MCF 10A (cell line): Measurements from ENCODE around the gene DGKD. TPM values are rescaled to one million over a fixed set of nuclear protein-coding genes. Genes with fewer than 3 reads are reported as not detected.
A peak's percentile ranks its signal among the peaks of the same experiment; 100 is the strongest.

Source experiments
- BruUV-seq: library from RNA; stranded (reverse); fragments of 400-500 nt; replicated peaks from 2 replicates; lab custom pipeline; 2021; lab: Mats Ljungman, UMichigan
- CTCF ChIA-PET: fragments of 300-600 bp; sonication (Branson Sonifier 250); formaldehyde crosslinking; extraction: SDS; loops from one replicate; lab custom pipeline; 2021; ENCODE audit warnings: antibody characterized with exemption, inconsistent platforms; lab: Yijun Ruan, JAX
- POLR2A ChIA-PET: fragments of 300-600, 350-650 bp; sonication (Branson Sonifier 250); formaldehyde crosslinking; extraction: SDS; loops from one replicate; lab custom pipeline; 2020; ENCODE audit warnings: antibody characterized with exemption, inconsistent platforms; lab: Yijun Ruan, JAX
- DNase-seq: peaks from one replicate; pipeline ENCODE4 v3.0.0-alpha.2; 2018; ENCODE audit not compliant: unreplicated experiment
- H3K27ac Mint-ChIP-seq: one replicate; pipeline ENCODE4 v1.8.0; 2022; ENCODE audit warnings: mild to moderate bottlenecking, low read depth, mixed read lengths; ENCODE audit not compliant: unreplicated experiment
- H3K27me3 Mint-ChIP-seq: one replicate; pipeline ENCODE4 v1.8.0; 2022; ENCODE audit warnings: mixed read lengths; ENCODE audit not compliant: insufficient read depth, unreplicated experiment
- H3K36me3 Mint-ChIP-seq: one replicate; pipeline ENCODE4 v1.8.0; 2022; ENCODE audit warnings: mild to moderate bottlenecking, moderate library complexity, mixed read lengths; ENCODE audit not compliant: insufficient read depth, unreplicated experiment
- H3K4me1 Mint-ChIP-seq: one replicate; pipeline ENCODE4 v1.8.0; 2022; ENCODE audit warnings: mixed read lengths; ENCODE audit not compliant: insufficient read depth, unreplicated experiment
- H3K4me3 Mint-ChIP-seq: one replicate; pipeline ENCODE4 v1.8.0; 2022; ENCODE audit warnings: mild to moderate bottlenecking, moderate library complexity, mixed read lengths; ENCODE audit not compliant: unreplicated experiment
- H3K9me3 Mint-ChIP-seq: one replicate; pipeline ENCODE4 v1.8.0; 2022; ENCODE audit warnings: mixed read lengths; ENCODE audit not compliant: unreplicated experiment
- CTCF ChIP-seq: fragments of 200-600 bp; IDR thresholded peaks from one replicate; pipeline ENCODE4 v1.8.0; 2022; ENCODE audit warnings: antibody characterized with exemption, mild to moderate bottlenecking; ENCODE audit not compliant: unreplicated experiment
- intact Hi-C: fragments of 100-400 bp; cut with micrococcal nuclease; formaldehyde crosslinking; loops from 2 replicates; pipeline ENCODE4 v1.14.1; 2022
- total RNA-seq: library from RNA; stranded (reverse); gene quantifications from 2 replicates; pipeline ENCODE4 v1.2.3, GENCODE V29; 2022

Gene DGKD
- total RNA-seq, 1 experiment from 2014 or later: 59.1 TPM

GRCh38 chr2:233381638-233381995, 27.3 kb downstream of the DGKD start:
- TF ChIP-seq CTCF: no peak
- no peak for DNase-seq
- POLR2A ChIA-PET: interaction anchor here (1.0 kb wide), 1 partner anchor 9 kb away, joined by 3 read pairs; no protein-coding TSS in a partner anchor
- no peaks in the 10 kb centered on the region for H3K27me3 Mint-ChIP-seq
- no peaks in the 10 kb centered on the region for H3K9me3 Mint-ChIP-seq
- H3K27ac Mint-ChIP-seq: no peak overlapping the region
- peaks cover 18% of the 10 kb centered on the region for H3K36me3 Mint-ChIP-seq
- no TSS peak for BruUV-seq
- peaks cover 34% of the 10 kb centered on the region for H3K4me1 Mint-ChIP-seq
- CTCF ChIA-PET: interaction anchor here (0.5 to 0.7 kb wide), 2 partner anchors 131 to 502 kb away, joined by 3 read pairs; no protein-coding TSS in a partner anchor
- H3K4me3 Mint-ChIP-seq: no peak overlapping the region
- intact Hi-C loops: no loop called here

- H3K9me3 Mint-ChIP-seq: no peaks in the 10 kb centered on the region
- H3K4me3 Mint-ChIP-seq: no peak overlapping the region
- ChIA-PET CTCF (interaction anchor here (0.6 to 1.7 kb wide), 5 partner anchors 18 to 1896 kb away, joined by 3 to 10 read pairs (median 4); no protein-coding TSS in a partner anchor), POLR2A (interaction anchor here (0.6 to 1.7 kb wide), 6 partner anchors 18 to 74 kb away, joined by 3 to 6 read pairs (median 4); partner anchors contain the start of gene DGKD)
- intact Hi-C loops: no loop called here
- no peak for TF ChIP-seq CTCF
- H3K27ac Mint-ChIP-seq: peak overlapping the region; percentile 63
- H3K36me3 Mint-ChIP-seq: peaks cover 9% of the 10 kb centered on the region
- no peak for DNase-seq
- no TSS peak for BruUV-seq
- H3K4me1 Mint-ChIP-seq: peaks cover 49% of the 10 kb centered on the region
- no peaks in the 10 kb centered on the region for H3K27me3 Mint-ChIP-seq
Observed at GRCh38 chr2:233384015-233384414, 29.7 kb downstream of the DGKD start.

- no TSS peak for BruUV-seq
- CTCF ChIA-PET: interaction anchor here (0.6 to 1.7 kb wide), 9 partner anchors 19 to 594 kb away, joined by 3 to 10 read pairs (median 4); no protein-coding TSS in a partner anchor
Observed at GRCh38 chr2:233384811-233385488, 30.7 kb downstream of the DGKD start.

More at GRCh38 chr2:233384811-233385488, 30.7 kb downstream of the DGKD start:
- H3K27ac Mint-ChIP-seq: peak overlapping the region; percentile 63
- peak overlapping the region; percentile 24 for H3K4me3 Mint-ChIP-seq
- POLR2A ChIA-PET: interaction anchor here (0.6 to 1.7 kb wide), 9 partner anchors 19 to 685 kb away, joined by 3 to 6 read pairs (median 4); partner anchors contain the start of gene DGKD
- intact Hi-C loops: no loop called here
- no peaks in the 10 kb centered on the region for H3K27me3 Mint-ChIP-seq
- H3K4me1 Mint-ChIP-seq: peaks cover 49% of the 10 kb centered on the region
- H3K9me3 Mint-ChIP-seq: no peaks in the 10 kb centered on the region
- H3K36me3 Mint-ChIP-seq: peaks cover 10% of the 10 kb centered on the region
- peak; percentile 56 for DNase-seq
- TF ChIP-seq CTCF: no peak
